NCI-H69 (cell line): ENCODE measurements around the gene GAB2.
A peak's percentile ranks its signal among the peaks of the same experiment; 100 is the strongest.
"Not testable (repeated sequence)": the region's sequence is repeated elsewhere in the genome, so short reads cannot be mapped to it uniquely, and the experiment has no call there.

Experiments
- DNase-seq: peaks from one replicate; lab custom pipeline; 2025; lab: John Stamatoyannopoulos, UW

The GAB2 gene

DNA sequence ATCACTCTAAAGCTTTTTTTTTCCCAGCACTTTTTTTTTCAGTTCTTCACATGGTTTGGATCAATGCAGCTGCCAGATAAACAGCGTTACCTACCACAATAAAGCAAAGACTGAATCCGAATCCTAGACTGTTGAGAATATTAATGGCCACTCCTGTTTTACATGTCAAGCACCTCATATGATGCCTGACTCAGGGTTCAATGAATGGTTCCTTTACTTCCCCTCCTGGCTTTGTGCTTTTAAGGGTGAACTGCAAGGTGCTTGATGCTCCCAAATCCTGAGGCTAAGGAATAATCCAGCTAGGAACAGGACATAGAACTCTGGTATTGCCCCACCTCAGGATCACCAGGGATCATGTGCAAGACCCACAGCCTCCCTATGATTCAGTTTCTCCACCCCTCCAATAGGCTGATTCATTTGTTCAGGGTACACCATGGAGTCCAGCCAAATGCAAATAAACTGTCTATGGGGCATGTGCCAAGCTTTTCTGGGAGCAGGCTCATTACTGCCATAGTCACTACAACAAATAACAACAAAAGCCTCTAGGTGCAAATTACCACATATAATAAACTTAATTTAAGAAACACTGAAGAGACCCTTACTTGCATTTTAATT is 104.3 kb downstream of the GAB2 start:
- DNase-seq = peak; percentile 78

DNA sequence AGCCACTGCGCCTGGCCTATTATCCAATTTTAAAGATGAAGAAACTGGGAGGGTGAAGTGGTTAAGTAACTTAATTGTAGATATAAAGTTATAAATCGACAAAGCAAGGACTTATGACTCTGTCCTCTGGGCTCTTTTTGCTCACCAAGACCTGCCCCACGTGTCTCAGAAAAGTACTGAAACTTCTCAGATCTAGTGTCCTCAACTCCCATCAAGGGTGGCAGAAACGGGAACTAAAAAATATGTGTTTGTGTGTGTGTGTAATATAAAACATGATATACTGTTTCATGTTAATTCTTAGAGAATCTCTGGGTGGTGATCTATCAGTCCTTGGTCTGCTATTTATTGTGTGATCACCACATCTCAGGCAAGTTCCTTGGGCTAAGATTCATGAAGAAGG is 104.9 kb downstream of the GAB2 start:
- DNase-seq = no peak

DNA sequence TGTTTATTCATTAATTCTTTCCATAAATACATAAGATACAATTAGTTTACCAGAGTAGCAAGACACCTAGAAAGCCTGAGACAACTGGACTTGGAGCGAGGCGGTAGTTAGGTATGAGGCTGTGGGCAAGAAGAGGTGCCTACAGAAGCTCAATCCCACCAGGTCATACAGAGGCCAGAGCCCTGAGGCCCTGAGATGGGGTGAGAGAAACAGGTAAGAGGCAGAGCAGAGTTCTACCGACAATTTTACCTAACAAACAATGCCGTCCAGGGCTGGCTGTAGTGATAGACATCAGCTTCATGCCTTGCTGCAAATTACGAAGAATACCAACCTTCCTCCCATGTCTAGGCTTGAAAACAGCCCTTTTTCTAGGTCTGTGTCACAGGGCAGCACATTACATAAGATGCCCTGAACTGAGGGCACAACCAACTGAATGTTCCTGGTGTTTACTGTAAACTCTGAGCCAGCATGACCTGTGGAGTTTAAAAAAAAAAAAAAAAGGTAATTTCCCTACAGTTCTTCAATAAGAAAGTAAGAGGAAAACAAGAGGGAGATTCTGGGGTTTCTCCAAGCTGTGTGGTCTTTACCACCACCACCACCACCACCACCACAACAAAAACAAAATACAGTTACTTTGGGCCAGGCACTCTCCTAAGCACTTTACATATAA is 105.8 kb downstream of the GAB2 start:
- DNase-seq = no peak

DNA sequence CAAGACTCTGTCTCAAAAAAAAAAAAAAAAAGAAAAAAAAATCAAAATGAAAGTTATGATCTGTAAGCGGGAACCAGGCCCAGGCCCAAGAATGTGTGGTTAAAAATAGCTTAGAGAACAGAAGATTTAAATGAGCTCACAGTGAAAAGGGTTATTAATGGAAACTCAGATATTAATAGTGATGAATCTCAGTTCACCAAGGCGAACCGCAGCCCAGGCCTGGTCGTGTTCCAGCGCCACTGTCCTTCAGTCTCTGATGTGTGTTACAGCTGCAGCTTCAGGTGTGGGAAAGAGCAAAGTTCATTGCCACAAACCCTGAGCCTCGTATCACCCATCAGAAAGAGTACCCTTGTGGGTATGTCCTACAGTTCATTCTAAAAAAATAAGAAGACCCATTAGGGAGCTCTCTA is 107.1 kb downstream of the GAB2 start:
- no peak for DNase-seq

DNA sequence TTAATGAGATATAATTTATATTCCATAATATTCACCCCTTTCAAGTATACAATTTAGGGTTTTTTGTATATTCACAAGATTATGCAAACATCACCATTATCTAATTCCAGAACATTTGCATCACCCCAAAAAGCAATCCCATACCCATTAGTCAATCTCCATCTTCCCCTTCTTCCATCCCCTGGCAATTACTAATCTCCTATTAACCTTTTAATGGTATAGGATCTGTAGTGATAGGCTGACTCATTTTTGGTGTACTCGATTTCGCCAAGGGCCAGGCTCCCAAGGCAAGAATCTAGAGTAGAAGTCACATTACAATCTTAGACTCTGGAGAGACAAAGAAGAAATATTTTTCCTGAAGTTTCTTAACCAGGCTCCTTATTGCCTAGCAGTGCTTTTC is 113.4 kb downstream of the GAB2 start:
- no peak for DNase-seq

DNA sequence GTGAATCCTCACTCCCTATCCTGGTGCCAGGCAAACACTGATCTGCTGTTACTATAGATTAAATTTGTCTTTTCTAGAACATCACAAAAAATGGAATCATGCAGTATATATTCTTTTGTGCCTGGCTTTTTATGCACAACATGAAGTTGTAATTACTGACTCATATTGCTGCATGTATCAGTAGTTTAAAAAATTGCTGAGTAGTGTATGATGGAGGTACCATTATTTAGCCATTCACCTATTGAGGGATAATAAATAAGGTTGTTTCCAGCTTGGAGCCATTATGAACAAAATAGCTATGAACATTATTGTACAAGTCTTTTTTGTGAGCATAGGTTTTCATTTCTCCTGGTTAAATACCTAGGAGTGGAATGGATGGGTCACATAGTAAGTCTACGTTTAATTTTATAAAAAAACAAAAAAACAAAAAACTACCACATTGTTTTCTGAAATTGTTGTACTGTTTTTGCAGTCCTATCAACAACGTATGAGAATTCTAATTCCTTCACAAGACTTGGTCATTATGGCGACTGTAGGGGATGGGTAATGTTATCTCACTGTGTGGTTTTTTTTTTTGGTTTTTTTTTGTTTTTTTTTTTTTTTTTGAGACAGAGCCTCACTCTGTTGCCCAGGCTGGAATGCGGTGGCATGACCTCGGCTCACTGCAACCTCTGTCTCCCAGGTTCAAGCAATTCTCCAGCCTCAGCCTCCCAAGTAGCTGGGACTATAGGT is 117.3 kb downstream of the GAB2 start:
- no peak for DNase-seq

DNA sequence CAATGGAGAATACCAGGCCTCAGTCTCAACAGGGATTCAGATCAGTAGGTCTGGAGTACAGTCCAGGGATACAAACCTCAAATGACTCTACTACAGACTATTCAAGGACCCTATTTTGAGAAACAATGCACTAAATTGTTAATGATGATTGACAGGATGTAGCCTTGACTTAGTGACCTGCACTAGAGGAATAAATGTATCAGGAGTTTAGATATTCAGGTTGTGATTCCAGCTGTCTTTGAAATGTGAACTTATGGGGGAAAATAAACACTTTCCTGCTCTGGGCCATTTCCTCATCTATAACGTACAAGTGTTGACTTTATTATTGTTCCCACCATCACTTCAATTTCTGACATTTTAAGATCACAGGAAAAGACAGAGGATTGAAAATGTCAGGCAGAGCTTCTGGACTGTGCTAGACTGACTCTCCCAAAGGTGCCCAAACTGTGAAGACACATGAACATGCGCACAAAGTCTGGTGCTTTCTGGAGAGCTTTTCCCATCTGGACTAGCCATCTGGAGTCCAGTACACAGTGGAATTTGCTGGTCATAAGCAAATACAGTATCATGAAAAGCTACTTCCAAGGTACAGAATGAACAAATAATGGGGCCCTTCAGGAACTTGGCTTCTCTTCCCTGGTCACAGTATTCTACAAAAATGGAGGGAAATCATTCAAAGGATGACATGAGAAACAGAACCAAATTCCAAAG is 118.5 kb downstream of the GAB2 start:
- peak; percentile 59 for DNase-seq

DNA sequence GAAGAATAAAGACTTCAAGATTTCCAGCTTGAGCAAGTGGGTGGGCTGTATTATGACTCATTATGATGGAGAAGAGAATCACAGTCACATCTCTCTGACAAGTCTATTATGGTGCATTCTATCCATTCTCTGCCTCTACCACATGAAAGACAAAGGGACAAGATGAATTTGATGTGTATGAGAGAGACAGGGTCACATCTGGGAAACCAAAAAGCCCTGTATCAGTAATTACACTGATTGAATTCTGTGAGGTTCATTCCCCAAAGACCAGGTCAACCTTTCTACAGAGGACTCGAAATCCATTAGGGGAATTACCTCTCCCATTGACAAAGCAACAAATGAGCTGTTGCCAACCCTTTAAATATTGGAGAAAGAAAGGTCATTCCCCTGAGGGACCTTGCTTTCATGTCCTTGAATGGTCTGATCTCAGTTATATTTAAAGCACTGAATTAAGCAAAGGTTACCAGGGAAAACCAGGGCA is 119.3 kb downstream of the GAB2 start:
- DNase-seq = peak; percentile 84

DNA sequence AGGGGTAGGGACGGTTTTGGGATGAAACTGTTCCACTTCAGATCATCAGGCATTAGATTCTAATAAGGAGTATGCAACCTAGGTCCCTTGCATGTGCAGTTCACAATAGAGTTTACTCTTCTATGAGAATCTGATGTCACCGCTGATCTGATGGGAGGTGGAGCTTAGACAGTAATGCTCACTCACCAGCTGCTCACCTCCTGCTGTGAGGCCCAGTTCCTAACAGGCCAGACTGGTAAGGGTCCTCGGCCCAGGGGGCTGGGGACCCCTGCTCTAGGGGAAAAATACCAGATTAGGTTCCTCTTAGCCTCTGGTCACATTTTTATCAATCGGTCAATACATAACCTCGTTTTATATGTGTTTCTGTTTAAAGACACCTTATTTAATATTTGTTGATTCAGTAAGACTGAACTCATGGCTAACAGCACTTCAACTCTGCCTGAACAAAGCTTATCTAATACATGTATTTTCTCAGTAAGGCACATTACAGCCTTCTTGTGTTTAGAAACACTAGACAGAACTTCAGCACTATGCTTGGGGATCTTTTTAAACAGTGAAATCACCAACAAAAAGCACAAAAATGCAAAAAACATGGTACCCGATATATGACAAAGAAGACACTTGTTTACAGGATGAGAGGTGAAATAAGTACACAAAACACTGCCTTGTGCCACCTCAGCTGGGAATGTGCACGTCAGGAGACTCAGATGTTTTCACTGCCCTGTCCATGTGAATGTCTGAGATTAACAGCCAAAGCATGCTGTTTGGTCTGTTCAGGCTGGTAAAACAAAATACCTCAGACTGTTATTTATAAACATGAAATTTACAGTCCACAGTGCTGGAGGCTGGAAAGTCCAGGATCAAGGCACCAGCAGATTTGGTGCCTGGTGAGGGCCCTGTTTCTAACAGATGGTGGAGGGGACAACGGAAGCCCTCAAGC is 121.4 kb downstream of the GAB2 start:
- DNase-seq = peak; percentile 37

DNA sequence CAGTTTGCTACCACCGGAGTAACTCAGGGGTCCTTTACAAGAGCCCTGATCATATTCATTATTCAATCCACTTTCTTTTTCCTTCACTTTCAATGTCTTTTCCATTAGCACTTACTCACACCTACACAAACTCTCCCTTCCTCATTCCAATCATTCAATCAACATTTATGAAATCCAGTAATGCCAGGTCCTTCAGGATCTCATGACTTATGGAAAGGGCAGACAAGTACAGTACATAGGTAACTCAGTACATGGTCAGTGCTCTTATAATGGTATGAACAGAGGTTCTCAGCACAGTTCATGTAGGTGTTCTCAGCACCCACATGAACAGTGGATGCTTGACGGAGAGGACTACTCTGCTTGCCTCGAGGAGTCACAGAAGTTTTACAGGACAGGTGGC is 122.3 kb downstream of the GAB2 start:
- no peak for DNase-seq

DNA sequence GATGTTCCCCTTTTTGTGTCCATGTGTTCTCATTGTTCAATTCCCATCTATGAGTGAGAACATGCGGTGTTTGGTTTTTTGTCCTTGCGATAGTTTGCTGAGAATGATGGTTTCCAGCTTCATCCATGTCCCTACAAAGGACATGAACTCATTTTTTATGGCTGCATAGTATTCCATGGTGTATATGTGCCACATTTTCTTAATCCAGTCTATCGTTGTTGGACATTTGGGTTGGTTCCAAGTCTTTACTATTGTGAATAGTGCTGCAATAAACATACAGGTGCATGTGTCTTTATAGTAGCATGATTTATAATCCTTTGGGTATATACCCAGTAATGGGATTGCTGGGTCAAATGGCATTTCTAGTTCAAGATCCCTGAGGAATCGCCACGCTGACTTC is 123.5 kb downstream of the GAB2 start:
- not testable (repeated sequence) for DNase-seq

DNA sequence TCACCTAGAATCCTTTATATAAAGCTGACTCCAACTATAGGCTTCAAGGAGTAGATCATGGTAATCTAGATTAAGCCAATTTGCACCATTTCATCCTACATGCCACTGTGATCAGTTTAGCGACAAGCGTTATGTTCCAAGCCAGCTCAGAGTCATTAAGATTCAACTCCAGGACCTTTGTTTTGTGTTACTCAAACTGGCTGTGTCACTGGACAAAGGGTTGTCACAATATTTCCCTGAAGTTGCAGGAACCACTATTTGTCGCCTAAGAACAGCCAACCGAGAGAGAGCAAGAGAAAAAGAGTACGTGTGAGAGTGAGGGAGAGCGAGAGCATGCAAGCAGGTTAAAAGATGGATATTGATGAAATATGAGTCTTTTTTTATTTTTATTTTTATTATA is 124.1 kb downstream of the GAB2 start:
- DNase-seq = no peak

DNA sequence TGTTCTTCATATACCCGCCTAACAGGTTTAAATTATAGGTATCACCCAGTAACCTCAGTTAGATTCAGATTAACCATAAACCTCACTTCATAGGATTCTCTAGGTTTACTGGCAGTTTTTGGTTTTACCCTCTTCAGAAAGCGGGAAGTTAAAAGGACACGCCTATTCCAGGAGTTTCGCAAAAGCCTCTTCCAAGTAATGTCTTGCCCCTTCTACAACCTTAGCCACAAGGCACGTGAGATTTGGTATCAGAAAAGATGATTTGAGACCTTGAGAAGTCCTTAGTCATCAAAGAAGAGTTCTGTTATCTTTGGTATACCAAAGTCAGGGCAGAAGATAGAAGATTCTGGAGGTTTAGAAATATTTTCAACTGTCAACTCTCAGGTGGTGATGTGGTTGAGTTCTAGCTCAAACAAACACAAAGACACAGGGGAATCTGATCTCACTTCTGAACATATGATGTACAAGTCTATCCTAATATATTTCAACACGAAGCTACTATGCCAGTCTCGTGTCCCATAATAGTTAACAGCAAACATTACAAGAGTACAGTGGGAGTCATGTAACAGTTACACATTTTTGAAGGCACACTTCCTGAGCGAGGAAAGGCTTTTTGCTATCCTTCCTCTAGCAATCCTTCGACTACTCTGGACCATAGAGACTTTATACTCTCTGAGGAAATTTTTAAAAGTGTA is 125.4 kb downstream of the GAB2 start:
- no peak for DNase-seq

DNA sequence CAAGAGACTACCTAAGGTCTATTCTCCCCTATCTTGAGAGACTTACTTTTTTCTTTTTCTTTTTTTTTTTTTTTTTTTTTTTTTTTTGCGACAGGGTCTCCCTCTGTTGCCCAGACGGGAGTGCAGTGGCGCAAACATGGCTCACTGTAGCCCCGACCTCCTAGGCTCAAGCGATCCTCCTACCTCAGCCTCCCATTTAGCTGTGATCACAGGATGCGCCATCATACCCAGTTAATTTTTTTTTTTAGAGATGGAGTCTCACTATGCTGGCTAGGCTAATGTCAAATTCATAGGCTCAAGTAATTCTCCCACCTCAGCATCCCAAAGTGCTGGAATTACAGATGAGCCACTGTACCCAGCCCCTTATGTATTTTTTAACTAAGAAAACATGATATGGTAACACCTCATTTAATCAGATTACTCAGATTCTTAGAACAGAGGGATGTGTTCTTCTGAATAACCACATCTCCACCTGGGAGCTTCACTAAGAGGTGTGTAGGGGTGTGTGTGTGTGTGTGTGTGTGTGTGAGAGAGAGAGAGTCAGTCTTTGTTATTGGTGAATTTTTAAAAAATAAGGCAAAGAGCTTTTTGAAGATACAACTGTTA is 126.0 kb downstream of the GAB2 start:
- no peak for DNase-seq

DNA sequence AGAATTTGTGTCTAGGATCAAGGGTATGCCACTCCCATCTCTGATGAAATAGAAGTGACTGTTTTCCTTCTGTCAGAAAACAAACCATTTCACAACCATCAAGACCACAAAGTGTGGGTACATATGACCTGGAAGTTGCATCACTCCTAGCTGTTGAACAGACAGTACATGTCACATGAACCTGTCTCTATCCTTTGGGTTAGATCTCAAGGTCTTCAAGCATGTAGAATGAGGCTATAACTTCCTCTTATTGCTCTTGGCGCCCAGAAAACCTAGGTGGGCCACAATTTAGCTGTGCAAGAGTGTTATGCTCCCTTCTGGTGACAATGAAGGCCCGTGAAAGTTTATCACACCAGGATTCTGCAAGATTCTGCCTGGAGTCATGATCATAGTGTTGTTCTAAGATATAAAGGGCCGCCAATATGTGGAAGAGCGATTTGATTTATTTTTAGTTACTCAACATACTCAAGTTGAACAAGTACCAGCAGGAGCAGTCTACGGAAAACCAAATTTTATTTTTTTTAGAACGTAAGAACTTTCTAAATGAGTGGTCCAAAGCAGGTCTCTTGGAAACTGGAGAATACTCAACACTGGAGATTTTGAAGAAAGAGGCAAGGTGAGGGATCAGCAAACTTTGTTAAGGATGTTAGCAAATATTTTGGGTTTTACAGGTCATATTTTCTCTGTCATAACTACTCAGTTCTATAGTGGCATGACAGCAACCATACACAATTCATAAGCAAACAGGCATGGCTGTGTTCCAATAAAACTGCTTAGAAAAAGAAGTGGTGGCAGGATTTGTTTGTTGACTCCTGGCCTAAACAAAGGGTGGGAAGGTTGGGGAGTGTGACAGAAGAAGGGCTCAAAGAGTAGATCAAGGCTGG is 127.1 kb downstream of the GAB2 start:
- no peak for DNase-seq

DNA sequence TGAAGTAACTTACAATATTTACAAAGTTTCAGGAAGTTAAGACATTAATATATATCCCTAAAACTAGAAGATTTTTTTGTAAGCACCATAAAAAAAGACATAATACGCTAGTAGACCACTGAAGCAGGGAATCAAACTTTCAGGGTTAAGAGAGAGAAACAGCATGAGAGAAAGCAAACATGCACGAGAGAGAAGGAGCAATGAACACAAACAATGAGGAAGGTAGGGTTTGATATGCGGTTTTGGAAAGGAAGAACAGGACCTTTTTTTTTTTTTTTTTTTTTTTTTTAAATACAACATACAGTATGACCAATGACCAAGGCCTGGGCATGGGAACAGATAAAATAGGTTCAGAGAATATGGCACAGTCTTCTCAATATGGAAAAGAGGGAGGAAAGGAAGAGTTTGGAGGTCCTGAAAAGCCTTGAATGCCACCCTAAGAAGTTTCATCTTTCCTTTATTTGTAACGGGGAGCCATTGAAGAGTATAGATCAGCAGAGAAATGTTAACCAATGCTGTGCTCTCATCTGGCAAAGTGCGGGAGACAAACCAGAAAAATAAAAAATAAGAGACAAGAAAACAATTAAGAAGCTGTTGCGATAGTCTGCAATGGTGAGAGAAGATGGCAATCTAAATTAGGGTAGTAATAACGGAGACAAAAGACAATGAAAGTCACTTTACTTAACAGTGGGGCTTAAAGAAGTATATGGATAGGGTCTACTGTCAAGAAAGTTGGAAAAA is 127.9 kb downstream of the GAB2 start:
- no peak for DNase-seq

DNA sequence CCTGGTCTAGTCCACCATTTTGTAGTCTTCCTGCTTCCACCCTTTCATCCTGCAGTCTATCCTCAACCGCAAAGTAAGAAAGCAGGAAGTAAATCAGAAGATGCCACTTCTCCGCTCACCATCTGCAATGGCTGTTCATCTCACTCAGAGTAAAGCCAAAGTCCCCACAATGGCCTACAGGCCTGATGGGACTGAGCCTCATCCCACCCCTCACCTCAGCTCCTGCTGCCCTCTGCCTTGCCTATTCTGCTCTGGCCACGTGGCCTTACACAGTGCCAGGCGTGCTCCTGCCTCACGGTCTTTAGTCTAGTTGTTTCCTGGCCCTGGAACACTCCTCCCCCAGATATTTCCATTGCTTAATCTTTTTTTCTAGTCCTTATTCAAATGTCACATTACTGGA is 133.4 kb downstream of the GAB2 start:
- no peak for DNase-seq

DNA sequence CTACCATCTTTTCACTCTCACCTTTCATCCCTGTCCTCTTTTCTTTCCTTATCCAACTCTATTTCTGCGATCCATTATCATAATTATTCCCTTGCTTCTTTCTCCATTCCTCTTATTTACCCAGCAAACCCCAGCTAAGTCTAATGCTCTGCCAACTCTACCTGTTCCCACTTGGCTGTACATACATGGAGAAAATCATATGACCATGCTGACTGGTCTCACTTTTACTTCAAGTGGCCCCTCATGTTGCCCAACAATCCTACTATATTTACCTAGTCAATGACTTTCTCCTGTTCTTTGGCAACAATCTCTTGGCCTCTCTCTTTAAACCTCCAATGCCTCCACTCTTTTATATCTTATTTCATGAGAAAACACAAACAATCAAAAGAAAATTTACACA is 134.8 kb downstream of the GAB2 start:
- peak; percentile 65 for DNase-seq

DNA sequence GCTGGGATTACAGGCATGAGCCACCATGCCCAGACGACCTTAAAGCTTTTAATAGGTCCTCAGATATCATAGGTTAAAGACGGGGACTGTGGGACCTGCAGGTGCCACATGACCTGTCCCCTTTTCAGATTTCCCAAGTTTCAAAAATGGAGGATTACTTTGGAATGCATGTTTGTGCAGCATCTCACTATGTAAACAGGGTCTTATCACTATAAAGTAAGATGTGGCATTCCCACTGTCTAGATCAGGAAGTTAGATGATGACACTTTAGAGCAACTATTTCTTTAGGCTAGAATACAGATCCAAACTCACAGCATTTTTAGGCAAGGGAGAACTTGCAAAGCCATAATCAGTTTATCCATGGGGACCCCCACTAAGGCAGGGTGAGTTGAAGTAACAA is 136.1 kb downstream of the GAB2 start:
- no peak for DNase-seq
